HG02610 (cell line): ENCODE measurements around the gene RSBN1L.
"Not testable (repeated sequence)": the region's sequence is repeated elsewhere in the genome, so short reads cannot be mapped to it uniquely, and the experiment has no call there.

ENCODE experiments used
- ATAC-seq: cut with Tn5 transposase; IDR thresholded peaks from one replicate; pipeline ENCODE4 v1.9.1; 2021; ENCODE audit warnings: mild to moderate bottlenecking, moderate library complexity; ENCODE audit not compliant: unreplicated experiment

Gene RSBN1L

DNA sequence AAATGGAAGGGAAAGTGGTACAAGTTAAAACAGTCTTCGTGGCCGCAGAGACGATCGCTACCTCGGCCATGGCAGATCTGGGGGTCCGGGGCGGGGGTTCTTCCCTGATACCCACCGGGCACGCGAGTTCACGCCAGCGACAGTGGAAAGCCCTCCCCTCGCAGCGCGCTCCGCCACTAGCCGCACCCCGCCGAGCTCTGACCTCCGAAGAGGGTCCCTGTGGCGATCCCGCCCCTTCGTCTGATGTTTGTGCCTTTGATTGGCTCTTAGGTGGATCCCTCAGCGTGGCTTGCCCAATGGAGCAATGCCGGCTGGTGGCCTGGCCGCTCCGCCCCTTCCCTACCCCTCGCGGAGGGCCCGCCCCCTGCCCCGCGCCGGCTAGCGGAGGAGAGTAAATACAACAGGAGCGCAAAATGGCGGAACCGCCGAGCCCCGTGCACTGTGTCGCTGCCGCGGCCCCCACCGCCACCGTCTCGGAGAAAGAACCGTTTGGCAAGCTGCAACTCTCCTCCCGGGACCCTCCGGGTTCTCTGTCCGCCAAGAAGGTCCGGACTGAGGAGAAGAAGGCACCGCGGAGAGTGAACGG, at the start of gene RSBN1L:
Gene RSBN1L (plus strand): TSS at position 403 of the 586 bp plus-strand sequence. CDS start 11 bp downstream, at position 414.
- peak; percentile 97 for ATAC-seq

DNA sequence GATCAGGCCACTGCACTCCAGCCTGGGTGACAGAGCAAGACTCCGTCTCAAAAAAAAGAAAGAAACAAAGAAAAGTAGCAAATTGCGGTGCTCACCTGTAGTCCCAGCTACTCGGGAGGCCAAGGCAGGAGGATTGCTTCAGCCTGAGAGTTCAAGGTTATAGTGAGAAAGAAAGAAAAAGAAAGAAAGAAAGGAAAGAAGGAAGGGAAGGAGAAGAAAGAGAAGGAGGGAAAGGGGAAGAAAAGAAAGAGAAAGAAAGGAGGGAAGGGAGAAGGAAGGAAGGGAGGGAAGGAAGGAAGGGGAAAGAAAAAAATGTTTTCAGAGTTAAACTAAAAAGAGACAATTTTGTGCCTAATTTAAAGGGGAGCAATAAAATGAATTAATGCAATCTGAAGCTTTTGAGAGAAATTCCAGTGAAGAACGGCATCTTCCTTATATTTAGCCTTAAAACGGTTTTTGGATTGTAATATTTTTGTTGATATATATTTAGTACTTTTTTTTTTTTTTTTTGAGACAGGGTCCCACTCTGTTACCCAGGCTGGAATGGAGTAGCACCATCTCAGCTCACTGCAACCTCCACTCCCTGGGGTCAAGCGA, 47.4 kb upstream of the RSBN1L start:
- ATAC-seq, result no peak

DNA sequence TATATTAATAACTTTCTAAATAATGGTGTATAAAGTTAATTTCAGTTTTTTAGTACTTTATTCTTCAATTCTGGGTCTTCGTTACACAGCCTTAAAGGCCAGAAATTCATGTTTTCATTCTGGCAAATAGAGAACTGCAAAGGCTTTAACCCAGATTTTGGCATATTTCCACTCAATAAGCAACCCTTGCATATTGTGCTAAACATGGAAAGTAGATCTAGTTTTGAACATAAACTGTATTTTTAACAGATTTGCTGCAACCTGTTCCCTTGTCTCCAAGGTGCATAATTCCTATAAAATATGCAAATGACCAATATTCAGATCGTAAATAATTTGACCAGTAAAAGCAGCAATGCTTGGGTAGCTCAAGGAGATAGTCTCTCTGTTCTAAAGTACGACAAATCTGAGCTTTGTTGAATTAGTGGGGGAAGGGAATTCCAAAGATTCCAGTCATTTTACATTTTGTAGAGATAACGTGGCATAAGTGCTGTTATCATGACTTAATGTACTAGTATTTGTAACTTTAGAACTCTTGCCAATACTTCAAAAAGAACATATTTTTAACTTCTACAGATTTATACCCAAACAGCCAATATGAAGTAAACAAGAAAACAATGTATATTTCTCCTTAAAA, 46.4 kb upstream of the RSBN1L start:
- no peak for ATAC-seq

DNA sequence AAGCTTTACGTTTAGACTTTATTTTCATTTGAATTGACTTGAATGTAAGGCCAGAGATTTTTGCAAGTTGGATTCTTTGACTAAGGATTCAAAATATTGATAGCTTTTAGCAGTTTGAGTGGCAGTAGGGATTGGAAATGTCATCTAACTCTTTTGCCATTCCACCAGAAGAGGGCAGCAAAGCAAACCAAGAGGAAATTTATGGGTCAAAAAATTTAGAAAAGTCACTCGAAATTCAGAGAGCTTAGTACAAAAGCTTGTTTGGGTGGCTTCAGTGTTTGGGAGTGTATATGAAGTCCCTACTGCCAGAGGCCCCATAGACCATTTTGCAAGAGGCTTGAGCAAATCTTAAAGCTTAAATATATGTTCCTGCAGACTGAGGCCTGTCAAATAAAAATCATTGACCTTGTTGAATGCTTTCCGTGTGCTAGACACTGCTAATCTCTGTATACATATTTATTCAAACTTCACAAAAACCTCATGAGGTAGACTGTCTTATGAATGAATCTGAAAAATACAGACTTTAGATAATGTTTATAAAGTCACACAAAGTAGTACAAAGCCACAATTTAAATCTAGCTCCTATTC, 44.6 kb upstream of the RSBN1L start:
- no peak for ATAC-seq

DNA sequence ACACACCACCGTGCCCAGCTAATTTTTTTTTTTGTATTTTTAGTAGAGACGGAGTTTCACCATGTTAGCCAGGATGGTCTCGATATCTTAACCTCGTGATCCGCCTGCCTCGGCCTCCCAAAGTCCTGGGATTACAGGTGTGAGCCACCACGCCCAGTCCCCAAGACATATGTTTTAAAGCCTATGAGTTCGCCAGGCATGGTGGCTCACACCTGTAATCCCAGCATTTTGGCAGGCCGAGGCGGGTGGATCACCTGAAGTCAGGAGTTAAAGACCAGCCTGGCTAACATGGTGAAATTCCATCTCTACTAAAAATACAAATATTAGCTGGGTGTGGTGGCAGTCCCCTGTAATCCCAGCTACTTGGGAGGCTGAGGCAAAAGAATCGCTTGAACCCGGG, 43.4 kb upstream of the RSBN1L start:
- ATAC-seq, result not testable (repeated sequence)

DNA sequence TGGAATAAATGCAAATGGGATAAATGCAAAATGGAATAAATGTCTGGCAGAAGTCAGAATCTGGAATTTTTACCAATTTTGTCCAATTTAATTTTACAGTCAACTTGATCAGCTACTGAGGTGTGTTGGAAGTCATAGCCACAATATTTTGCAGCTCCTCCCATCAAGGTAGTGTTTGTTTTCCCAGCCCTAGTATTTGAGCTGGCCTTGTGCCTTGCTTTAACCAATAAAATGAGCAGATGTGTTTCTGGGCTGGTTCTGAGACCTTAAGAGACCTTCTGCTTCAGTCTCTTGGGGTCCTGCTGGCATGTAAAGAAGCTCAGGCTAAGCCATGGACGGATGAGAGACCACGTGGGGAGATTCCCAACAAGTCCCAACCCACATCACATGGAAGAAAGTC, 42.7 kb upstream of the RSBN1L start:
- no peak for ATAC-seq

DNA sequence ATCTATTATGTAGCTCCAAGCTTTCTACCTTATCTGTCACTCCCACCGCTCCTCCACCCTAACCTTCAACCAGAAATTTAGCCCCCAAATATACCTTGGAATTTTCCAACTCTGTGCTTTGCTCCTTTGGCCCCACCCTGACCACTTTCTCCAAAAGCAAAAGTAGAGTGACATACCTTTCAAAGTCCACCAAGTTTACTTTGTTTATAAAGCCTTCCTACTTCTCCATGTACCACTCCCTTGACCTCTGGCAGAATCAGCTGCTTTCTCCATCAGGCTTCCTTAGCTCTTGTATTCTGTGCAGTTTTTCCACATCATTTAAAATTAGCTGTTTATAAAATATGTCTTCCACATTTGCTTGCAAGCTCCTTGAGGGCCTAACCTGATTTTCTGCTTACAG, 40.9 kb upstream of the RSBN1L start:
- no peak for ATAC-seq

DNA sequence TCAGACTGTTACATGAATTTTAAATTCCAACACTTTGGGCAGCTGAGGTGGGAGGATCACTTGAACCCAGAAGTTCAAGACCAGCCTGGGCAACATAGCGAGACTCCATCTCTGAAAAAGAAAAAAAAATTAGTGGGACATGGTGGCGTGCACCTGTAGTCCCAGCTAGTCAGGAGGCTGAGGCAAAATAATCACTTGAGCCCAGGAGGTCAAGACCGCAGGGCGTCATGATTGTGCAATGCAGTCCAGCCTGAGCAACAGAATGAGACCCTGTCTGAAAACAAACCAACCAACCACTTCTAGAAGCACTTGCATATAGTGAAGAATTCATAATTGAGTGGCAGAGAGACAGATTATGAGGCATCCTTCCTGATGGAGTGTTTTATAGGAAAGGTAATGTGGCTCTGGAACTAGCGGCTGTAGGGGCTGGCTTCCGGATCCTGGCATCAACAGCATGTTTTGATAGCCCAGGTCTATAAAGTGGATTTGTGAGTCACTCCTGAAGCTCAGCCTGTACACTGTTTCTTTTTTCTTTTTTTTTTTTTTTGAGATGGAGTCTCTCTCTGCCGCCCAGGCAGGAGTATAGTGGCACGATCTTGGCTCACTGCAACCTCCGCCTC, 40.3 kb upstream of the RSBN1L start:
- ATAC-seq, result no peak

DNA sequence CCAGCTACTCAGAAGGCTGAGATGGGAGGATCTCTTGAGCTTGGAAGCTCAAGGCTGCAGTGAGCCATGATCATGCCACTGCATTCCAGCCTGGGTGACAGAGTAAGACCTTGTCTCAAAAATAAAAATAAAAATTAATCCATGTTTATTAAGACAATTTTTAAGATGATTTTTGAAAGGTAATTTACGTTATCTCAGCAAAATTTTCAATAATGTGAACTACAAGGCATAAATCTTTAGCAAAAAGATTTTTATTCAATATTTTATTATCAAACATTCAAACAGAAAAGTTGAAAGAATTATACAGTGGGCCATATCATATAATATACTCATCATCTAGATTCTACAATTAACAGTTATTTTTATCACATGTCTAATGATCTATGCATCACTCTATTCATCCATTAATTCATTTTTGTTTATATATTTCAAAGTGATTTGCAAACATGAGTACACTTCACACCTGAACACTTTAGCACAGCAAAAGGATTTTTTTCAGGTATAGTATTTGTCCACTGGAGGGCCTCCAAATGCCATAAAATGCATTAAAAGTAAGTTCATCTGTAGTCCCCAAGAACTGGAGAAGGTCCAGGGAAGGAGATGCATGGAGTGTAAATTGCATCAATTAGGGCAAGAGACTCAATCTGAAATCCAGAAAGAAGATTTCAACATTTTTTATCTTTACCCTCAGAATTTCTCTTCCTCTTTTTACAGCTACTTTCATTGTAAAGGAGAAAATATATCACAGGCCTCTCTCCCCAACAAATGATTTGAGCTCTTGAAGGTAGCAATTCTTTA, 38.6 kb upstream of the RSBN1L start:
- ATAC-seq, result no peak

DNA sequence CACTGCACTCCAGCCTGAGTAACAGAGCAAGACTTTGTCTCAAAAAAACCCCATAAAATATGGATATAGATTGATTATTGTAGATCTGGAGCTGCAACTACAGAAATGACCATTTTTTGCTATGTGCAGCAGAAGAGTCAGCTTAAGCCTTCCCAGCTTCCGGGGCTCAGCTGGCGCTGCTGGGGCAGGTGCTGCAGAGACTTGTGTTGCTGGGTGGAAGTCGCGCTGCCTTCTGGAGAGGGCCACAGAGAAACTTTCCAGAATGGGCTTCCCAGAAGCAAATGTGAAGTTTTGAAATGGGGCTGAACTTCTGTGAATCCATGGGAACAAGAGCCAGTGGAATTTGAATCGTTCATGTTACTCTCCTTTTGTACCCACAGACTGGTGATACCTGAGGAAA, 37.3 kb upstream of the RSBN1L start:
- no peak for ATAC-seq

DNA sequence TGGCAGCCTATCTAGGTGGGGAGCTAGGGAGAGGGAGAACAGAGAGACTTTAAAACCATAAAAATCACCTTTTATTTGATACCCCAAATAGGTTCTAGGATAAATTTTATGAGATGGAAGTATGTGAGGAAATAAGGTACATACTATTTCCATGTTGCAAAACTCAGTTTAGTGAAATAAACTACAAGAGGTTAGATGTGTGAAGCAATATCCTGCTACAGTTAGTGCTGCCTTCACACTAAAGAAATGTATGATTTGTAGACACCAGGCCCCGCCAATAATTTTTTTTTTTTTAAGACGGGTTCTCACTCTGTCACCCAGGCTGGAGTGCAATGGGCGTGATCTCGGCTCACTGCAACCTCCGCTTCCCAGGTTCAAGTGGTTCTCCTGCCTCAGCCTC, 34.4 kb upstream of the RSBN1L start:
- ATAC-seq, result no peak

DNA sequence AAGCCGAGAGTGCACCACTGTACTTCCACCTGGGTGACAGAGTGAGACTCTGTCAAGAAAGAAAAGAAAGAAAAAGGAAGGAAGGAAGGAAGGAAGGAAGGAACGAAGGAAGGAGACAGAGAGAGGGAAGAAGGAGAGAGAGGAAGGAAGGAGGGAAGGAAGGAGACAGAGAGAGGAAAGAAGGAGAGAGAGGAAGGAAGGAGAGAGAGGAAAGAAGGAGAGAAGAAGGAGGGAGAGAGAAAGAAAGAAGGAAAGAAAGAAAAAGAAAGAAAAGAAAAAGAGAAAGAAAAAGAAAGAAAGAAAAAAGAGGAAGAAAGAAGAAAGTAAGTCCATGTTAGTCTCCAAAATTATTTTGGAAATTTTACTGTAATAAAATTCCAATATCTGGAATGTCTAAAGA, 33.4 kb upstream of the RSBN1L start:
- no peak for ATAC-seq

DNA sequence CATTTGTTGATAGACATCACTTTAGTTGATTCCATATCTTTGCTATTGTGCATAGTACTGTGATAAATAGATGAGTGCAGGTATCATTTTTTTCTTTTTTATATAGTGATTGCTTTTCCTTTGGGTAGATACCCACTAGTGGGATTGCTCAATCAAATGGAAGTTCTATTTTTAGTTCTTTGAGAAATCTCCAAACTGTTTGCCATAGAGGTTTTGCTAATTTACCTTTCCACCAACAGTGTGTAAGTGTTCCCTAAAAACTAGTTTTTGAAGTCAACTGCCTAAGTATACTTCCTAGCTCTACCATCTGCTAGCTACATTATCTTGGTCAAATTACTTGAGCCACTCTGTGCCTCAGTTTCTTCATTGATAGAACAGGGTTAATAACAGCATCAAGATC, 31.5 kb upstream of the RSBN1L start:
- ATAC-seq, result no peak

DNA sequence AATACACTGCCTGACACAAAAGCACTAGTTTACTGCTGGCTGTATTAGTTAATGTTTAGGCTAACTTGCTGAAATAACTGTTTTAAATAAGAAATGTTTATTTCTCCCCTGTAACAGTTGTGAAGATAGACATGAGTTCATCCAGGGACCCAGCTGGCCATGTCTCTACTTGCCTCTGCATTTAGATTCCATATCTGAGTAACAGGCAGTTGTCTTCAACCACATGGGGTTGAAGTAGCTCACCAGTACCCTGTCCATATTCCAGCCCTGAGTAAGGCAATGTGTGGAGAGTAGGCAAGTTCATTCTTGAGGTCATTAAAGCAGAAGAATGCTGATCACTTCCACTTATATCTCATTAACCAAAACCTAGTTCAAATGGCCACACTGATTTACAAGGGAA, 31.1 kb upstream of the RSBN1L start:
- no peak for ATAC-seq

DNA sequence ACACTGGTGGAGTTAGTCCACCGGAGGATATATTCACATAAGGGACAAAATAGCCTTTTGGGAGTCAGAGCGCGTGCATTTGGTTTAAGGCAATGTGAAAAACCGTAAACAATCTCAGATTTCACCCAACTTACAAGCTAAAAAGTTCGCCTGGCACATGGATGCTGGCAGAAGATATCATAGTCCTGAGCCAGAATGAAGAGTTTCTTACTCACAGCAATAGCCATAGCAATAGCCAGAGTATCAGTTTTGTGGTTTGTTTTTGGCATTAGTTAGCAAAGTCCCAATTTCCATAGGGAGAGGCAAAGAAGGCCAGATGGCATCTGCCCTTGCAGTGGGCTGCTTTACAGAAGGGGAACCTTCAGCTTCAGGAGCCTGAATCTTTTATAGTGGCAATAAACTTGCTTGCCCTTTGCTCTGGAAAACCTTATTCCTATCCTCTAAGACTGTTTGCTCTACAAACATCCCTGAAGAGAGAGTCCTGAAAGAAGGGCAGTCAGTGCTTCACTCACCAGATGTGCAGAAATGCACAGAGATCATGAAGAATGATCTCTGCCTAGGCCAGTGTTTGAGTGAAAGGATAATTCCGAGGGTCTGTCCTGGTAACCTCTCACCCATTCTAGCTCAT, 28.7 kb upstream of the RSBN1L start:
- ATAC-seq, result no peak

DNA sequence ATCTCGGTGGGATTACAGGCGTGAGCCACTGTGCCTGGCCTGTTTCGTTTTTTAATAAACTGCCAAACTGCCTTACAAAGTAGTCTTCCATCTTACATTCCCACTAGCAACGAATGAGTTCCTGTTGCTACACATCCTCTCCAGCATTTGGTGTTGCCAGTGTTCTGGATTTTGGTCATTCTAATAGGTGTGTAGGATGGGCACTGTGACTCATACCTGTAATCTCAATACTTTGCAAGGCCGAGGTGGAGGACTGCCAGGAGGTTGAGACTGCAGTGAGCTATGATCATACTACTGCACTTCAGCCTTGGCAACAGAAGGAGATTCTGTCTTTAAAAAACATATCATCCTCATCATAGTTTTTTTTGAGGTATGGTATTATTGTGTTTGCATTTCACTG, 21.4 kb upstream of the RSBN1L start:
- ATAC-seq, result peak; percentile 92

DNA sequence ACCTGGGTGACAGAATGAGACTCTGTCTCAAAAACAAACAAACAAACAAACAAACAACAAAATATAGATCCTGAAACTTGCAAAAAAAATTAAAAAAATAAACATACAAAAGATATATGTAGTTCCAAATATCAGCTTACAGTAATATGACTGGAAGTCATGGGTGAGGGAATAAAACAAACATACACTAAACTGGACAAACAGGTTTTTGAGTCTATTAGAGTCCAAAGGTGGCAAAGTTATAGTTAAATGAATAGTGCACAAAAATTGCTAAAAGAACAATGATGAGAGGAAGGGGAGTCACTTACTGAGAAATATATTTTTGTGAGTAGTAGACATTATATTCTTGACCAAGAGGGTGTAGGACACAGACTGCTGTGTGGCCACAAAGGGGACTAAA, 16.7 kb upstream of the RSBN1L start:
- no peak for ATAC-seq

DNA sequence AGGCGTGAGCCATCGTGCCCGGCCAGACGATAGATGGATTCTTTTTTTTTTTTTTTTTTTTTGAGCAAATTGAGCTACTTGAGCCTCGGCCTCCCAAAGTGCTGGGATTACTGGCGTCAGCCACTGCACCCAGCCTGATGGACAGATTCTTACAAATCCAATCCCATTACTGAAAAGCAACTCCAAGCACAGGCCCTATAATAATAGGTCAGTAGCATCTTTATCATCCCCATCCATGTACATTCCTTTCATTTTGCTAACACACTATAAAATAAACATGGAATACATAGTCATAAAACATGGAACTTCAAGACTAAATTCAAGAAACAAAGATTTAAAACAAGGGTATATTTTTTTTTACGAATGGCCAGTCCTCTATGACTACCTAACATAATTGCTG, 16.0 kb upstream of the RSBN1L start:
- no peak for ATAC-seq

DNA sequence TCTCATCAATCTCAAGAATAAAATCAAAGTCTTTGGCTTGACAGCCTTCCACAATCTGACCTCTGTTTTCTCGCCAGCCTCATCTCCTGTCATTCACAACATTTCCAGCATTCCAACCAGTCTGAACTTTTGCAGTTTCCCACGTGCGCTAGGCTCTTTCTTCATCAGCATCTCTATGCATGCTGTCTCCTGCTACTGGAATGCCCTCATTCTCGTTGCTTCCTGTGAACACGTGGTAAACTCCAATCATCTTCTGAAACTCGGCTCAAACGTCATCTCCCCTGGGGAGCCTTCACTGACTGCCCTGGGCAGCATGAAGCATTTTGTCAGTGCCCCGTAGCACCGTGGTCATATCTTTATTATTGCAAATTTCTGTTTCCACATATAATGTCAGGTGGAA, 12.2 kb upstream of the RSBN1L start:
- no peak for ATAC-seq

DNA sequence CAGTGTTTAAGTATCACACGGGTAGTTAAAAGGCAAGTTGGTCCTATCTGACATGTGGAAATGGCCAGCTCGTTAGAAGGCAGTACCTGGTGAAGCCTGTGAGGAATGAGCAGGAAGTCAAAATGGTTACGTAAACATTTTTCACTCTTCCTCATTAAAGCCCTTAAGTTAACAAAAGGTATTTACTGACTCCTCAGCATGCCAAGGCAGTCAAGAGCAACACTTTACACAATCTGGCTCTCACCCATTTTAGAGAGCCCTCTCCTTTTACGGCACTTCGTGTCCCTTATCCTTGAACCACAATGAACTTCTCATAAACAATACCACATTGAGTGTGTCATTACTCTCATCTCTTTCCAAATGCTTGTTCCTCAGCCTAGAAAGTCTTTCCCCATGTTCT, 11.0 kb upstream of the RSBN1L start:
- no peak for ATAC-seq
